Calu3 (cell line): ENCODE measurements around the gene GRIA1. TPM values are rescaled to one million over a fixed set of nuclear protein-coding genes. Genes with fewer than 3 reads are reported as not detected.

ENCODE experiments used
- BruUV-seq: library from RNA; stranded (reverse); fragments of 400-500 nt; replicated peaks from 2 replicates; lab custom pipeline; 2021; lab: Mats Ljungman, UMichigan
- CTCF ChIA-PET: fragments of 300-600 bp; sonication (Branson Sonifier 250); formaldehyde crosslinking; loops from one replicate; lab custom pipeline; 2022; ENCODE audit warnings: antibody characterized with exemption; lab: Charles Lee
- DNase-seq: peaks from one replicate; pipeline ENCODE4 v3.0.0; 2022
- H3K27ac Mint-ChIP-seq: one replicate; pipeline ENCODE4 v1.8.0; 2022; ENCODE audit warnings: mixed read lengths; ENCODE audit not compliant: unreplicated experiment
- H3K27me3 Mint-ChIP-seq: one replicate; pipeline ENCODE4 v1.8.0; 2022; ENCODE audit warnings: mixed read lengths; ENCODE audit not compliant: unreplicated experiment
- H3K36me3 Mint-ChIP-seq: one replicate; pipeline ENCODE4 v1.8.0; 2022; ENCODE audit warnings: mild to moderate bottlenecking, moderate library complexity, mixed read lengths; ENCODE audit not compliant: insufficient read depth, unreplicated experiment
- H3K4me1 Mint-ChIP-seq: one replicate; pipeline ENCODE4 v1.8.0; 2022; ENCODE audit warnings: mild to moderate bottlenecking, low read depth, mixed read lengths; ENCODE audit not compliant: unreplicated experiment
- H3K4me3 Mint-ChIP-seq: one replicate; pipeline ENCODE4 v1.8.0; 2022; ENCODE audit warnings: mild to moderate bottlenecking, low read depth, moderate library complexity, mixed read lengths; ENCODE audit not compliant: unreplicated experiment
- H3K9me3 Mint-ChIP-seq: one replicate; pipeline ENCODE4 v1.8.0; 2022; ENCODE audit warnings: low read depth, mixed read lengths; ENCODE audit not compliant: unreplicated experiment
- intact Hi-C: fragments of 100-400 bp; cut with micrococcal nuclease; formaldehyde crosslinking; loops from one replicate; pipeline ENCODE4 v1.10.0; 2022; ENCODE audit not compliant: unreplicated experiment
- total RNA-seq: library from RNA; stranded (reverse); gene quantifications from 2 replicates; pipeline ENCODE4 v1.2.3, GENCODE V29; 2022
- TF ChIP-seq, protein P1 (sequence below): fragments of 200-600 bp; IDR thresholded peaks from one replicate; pipeline ENCODE4 v1.8.0; 2022; ENCODE audit warnings: antibody characterized with exemption; ENCODE audit not compliant: unreplicated experiment

The GRIA1 gene
- total RNA-seq, 1 experiment from 2014 or later: not detected

DNA sequence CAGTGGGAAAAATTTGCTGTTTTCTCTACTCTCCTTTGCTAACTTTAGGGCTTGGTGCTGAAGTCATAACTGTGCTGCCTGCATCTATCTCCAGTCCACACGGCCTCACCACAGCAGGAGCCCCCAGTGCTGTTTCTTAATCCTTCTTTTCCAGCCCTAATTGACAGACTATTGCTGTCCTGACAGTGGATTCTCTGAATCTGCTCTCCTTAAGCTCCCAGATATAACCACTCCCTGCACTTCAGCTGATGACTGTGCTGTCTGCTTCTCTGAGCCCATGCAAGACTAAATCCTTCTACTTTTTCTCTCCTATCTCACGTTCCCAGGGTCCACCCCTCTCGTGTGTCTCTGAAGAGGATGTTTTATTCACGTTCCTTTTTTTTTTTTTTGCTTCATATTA is 19.7 kb upstream of the GRIA1 start:
- intact Hi-C loops: no loop called here
- no peak for DNase-seq
- BruUV-seq: no TSS peak

GRCh38 chr5:153476767-153477166 is 13.7 kb upstream of the GRIA1 start:
- Mint-ChIP-seq H3K4me3 (no peak overlapping the region), H3K36me3 (no peaks in the 10 kb centered on the region), H3K4me1 (no peaks in the 10 kb centered on the region), H3K9me3 (peaks cover 2% of the 10 kb centered on the region), H3K27me3 (no peaks in the 10 kb centered on the region), H3K27ac (no peak overlapping the region)
- TF ChIP-seq, protein P1, sequence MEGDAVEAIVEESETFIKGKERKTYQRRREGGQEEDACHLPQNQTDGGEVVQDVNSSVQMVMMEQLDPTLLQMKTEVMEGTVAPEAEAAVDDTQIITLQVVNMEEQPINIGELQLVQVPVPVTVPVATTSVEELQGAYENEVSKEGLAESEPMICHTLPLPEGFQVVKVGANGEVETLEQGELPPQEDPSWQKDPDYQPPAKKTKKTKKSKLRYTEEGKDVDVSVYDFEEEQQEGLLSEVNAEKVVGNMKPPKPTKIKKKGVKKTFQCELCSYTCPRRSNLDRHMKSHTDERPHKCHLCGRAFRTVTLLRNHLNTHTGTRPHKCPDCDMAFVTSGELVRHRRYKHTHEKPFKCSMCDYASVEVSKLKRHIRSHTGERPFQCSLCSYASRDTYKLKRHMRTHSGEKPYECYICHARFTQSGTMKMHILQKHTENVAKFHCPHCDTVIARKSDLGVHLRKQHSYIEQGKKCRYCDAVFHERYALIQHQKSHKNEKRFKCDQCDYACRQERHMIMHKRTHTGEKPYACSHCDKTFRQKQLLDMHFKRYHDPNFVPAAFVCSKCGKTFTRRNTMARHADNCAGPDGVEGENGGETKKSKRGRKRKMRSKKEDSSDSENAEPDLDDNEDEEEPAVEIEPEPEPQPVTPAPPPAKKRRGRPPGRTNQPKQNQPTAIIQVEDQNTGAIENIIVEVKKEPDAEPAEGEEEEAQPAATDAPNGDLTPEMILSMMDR: no peak
- CTCF ChIA-PET: interaction anchor here (0.6 kb wide), 1 partner anchor 212 kb away, joined by 3 read pairs; no protein-coding TSS in a partner anchor
- DNase-seq: no peak
- intact Hi-C loops: no loop called here
- BruUV-seq: no TSS peak

More for the DNA sequence above, 19.7 kb upstream of the GRIA1 start:
- TF ChIP-seq, protein P1: no peak
- Mint-ChIP-seq H3K36me3 (no peaks in the 10 kb centered on the region), H3K27me3 (no peaks in the 10 kb centered on the region), H3K4me3 (no peak overlapping the region), H3K9me3 (peaks cover 2% of the 10 kb centered on the region), H3K27ac (no peak overlapping the region), H3K4me1 (no peaks in the 10 kb centered on the region)
- CTCF ChIA-PET: interaction anchor here (1.2 kb wide), 1 partner anchor 28 kb away, joined by 3 read pairs; no protein-coding TSS in a partner anchor

DNA sequence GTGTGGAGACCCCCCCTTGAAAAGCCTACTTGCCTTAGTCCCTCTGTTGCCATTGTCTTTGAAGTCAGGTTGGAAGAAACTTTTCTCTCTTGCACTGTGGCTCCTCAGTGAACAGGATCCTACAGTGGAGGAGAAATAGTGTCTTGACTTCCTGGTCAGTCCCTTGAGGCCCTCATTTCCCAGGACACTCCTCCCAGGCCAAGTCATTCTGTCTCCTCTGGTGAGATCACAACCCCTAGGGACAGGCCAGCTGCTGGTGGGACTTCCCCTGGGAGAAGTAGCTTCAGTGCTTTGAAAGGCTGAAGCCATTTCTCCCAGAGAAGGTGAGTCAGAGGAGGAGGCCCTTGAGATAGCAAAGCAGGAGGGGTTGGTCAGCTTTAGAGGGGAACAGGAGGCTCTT is 10.1 kb upstream of the GRIA1 start:
- intact Hi-C loops: no loop called here

GRCh38 chr5:153483482-153483881 is 7.0 kb upstream of the GRIA1 start:
- peaks cover 44% of the 10 kb centered on the region for H3K27me3 Mint-ChIP-seq
- peaks cover 2% of the 10 kb centered on the region for H3K9me3 Mint-ChIP-seq
- CTCF ChIA-PET: no interaction called here
- no peak overlapping the region for H3K4me3 Mint-ChIP-seq
- BruUV-seq: no TSS peak
- no peak overlapping the region for H3K27ac Mint-ChIP-seq
- H3K4me1 Mint-ChIP-seq: no peaks in the 10 kb centered on the region
- H3K36me3 Mint-ChIP-seq: no peaks in the 10 kb centered on the region
- no peak for DNase-seq
- intact Hi-C loops: no loop called here
- TF ChIP-seq, protein P1: no peak

More for the DNA sequence above, 10.1 kb upstream of the GRIA1 start:
- no TSS peak for BruUV-seq
- H3K4me1 Mint-ChIP-seq: no peaks in the 10 kb centered on the region
- no peak for DNase-seq
- no peak overlapping the region for H3K4me3 Mint-ChIP-seq
- peaks cover 2% of the 10 kb centered on the region for H3K9me3 Mint-ChIP-seq
- CTCF ChIA-PET: no interaction called here
- TF ChIP-seq, protein P1: no peak
- no peaks in the 10 kb centered on the region for H3K36me3 Mint-ChIP-seq
- peaks cover 19% of the 10 kb centered on the region for H3K27me3 Mint-ChIP-seq
- H3K27ac Mint-ChIP-seq: no peak overlapping the region
